Measurements from ENCODE around the gene ZNF652.

Gene ZNF652

DNA sequence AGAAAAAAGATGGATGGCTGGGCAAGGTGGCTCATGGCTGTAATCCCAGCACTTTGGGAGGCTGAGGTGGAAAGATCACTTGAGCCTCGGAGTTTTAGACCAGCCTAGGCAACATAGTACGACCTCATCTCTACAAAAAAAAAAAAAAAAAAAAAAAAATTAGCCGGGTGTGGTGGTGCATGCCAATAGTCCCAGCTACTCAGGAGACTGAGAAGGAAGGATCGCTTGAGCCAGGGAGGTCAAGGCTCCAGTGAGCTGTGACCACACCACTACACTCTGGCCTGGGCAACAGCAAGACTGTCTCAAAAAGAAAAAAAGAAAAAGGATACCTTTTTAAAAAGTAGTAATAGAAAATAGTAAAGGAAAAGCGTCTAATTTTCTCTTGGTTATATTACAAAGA, 20.7 kb downstream of the ZNF652 start:
- DNase-seq, result no peak

DNA sequence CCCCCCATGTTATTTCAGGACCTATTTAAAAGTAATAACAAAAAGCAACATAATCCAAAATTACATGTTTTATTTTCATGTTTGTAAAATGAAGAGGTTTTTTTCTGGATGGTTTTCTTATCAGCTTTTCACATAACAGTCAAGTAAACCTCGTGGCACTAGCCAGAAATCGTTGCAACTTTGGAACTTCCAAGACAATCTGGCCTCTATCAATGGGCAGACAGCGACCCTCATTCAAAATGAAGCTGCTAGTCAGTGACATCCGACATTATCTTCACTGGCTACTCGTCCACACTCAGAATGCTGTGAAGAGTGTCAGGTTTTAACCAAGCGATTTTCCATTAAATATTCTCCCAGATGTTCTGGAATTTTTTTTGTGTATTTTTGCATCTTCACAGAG, 22.7 kb downstream of the ZNF652 start:
- peak in 1 of 3 donors; percentile 24 for DNase-seq
- no peaks in the 10 kb centered on the region for H3K27me3 ChIP-seq (replicated peaks in 2 of 5; ENCODE audit: control insufficient read depth in 4 of 5, insufficient read depth in 5 of 5, low read length in 4 of 5)
- H3K27ac ChIP-seq (ENCODE audit: insufficient read depth in 1 of 2, low read depth in 1 of 2, low read length in 2 of 2, poor library complexity in 1 of 2, severe bottlenecking in 2 of 2), result no peak overlapping the region
- CTCF ChIA-PET, result interaction anchor here (0.6 to 3.8 kb wide), 5 partner anchors 19 to 48 kb away, joined by 3 to 17 read pairs (median 4); no protein-coding TSS in a partner anchor
- no peak overlapping the region for H3K4me3 ChIP-seq (ENCODE audit: control insufficient read depth in 1 of 7, extremely low read depth in 1 of 7, insufficient read depth in 4 of 7, low read depth in 2 of 7, low read length in 6 of 7)
- POLR2A ChIA-PET, result interaction anchor here (0.9 kb wide), 1 partner anchor 22 kb away, joined by 5 read pairs; no protein-coding TSS in a partner anchor
- peaks cover 0 to 3% (median 0%) of the 10 kb centered on the region in 4 experiments for H3K36me3 ChIP-seq (ENCODE audit: control insufficient read depth in 4 of 4, insufficient read depth in 4 of 4, low read length in 3 of 4)
- H3K4me1 ChIP-seq (ENCODE audit: control extremely low read depth in 1 of 4, control insufficient read depth in 4 of 4, insufficient read depth in 4 of 4, low read length in 3 of 4), result peaks cover 8 to 28% (median 15%) of the 10 kb centered on the region in 4 experiments
- H3K9me3 ChIP-seq (ENCODE audit: control extremely low read depth in 1 of 5, control insufficient read depth in 4 of 5, insufficient read depth in 2 of 5, low read depth in 1 of 5, low read length in 4 of 5), result no peaks in the 10 kb centered on the region
- WGBS (ENCODE audit: insufficient coverage), result 78% methylated on average over 6 of the region's 6 CpGs

More for the DNA sequence above, 20.7 kb downstream of the ZNF652 start:
- H3K4me3 ChIP-seq (ENCODE audit: control insufficient read depth in 1 of 7, extremely low read depth in 1 of 7, insufficient read depth in 4 of 7, low read depth in 2 of 7, low read length in 6 of 7), result no peak overlapping the region
- POLR2A ChIA-PET, result interaction anchor here (0.7 kb wide), 1 partner anchor 1079 kb away, joined by 4 read pairs; no protein-coding TSS in a partner anchor
- CTCF ChIA-PET, result interaction anchor here (0.7 to 3.8 kb wide), 4 partner anchors 16 to 27 kb away, joined by 3 to 17 read pairs (median 4); no protein-coding TSS in a partner anchor
- H3K9me3 ChIP-seq (ENCODE audit: control extremely low read depth in 1 of 5, control insufficient read depth in 4 of 5, insufficient read depth in 2 of 5, low read depth in 1 of 5, low read length in 4 of 5), result no peaks in the 10 kb centered on the region
- WGBS (ENCODE audit: insufficient coverage), result 100% methylated on average over 1 of the region's 5 CpGs
- no peaks in the 10 kb centered on the region for H3K27me3 ChIP-seq (replicated peaks in 2 of 5; ENCODE audit: control insufficient read depth in 4 of 5, insufficient read depth in 5 of 5, low read length in 4 of 5)
- no peak overlapping the region for H3K27ac ChIP-seq (ENCODE audit: insufficient read depth in 1 of 2, low read depth in 1 of 2, low read length in 2 of 2, poor library complexity in 1 of 2, severe bottlenecking in 2 of 2)
- peaks cover 0 to 3% (median 0%) of the 10 kb centered on the region in 4 experiments for H3K36me3 ChIP-seq (ENCODE audit: control insufficient read depth in 4 of 4, insufficient read depth in 4 of 4, low read length in 3 of 4)
- peaks cover 8 to 27% (median 20%) of the 10 kb centered on the region in 4 experiments for H3K4me1 ChIP-seq (ENCODE audit: control extremely low read depth in 1 of 4, control insufficient read depth in 4 of 4, insufficient read depth in 4 of 4, low read length in 3 of 4)

DNA sequence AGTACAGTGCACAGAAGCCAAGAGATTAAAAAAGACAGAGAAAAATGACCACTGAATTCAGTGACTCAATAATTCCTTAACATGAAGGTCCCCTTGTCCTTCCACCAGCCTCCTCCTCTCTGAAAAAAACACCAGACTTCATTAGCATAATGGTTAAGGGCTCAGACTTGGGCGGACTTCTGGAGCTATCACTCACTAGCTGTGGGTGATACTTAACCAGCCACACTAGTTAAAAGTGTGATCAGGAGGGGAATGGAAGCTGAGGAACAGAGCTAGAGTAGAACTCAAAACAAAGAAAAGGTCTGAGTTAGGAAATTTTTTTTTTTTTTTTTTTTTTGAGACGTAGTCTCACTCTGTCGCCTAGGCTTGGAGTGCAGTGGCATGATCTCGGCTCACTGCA, 23.2 kb downstream of the ZNF652 start:
- peak in 1 of 3 donors; percentile 17 for DNase-seq
- no CpG with 5 or more reads among the region's 4 CpGs for WGBS (ENCODE audit: insufficient coverage)
- Histone ChIP-seq H3K4me1 (ENCODE audit: control extremely low read depth in 1 of 4, control insufficient read depth in 4 of 4, insufficient read depth in 4 of 4, low read length in 3 of 4) (peaks cover 8 to 32% (median 17%) of the 10 kb centered on the region in 4 experiments), H3K27ac (ENCODE audit: insufficient read depth in 1 of 2, low read depth in 1 of 2, low read length in 2 of 2, poor library complexity in 1 of 2, severe bottlenecking in 2 of 2) (no peak overlapping the region), H3K4me3 (ENCODE audit: control insufficient read depth in 1 of 7, extremely low read depth in 1 of 7, insufficient read depth in 4 of 7, low read depth in 2 of 7, low read length in 6 of 7) (no peak overlapping the region), H3K36me3 (ENCODE audit: control insufficient read depth in 4 of 4, insufficient read depth in 4 of 4, low read length in 3 of 4) (peaks cover 0 to 3% (median 0%) of the 10 kb centered on the region in 4 experiments), H3K27me3 (replicated peaks in 2 of 5; ENCODE audit: control insufficient read depth in 4 of 5, insufficient read depth in 5 of 5, low read length in 4 of 5) (no peaks in the 10 kb centered on the region), H3K9me3 (ENCODE audit: control extremely low read depth in 1 of 5, control insufficient read depth in 4 of 5, insufficient read depth in 2 of 5, low read depth in 1 of 5, low read length in 4 of 5) (no peaks in the 10 kb centered on the region)
- ChIA-PET POLR2A (interaction anchor here (0.9 kb wide), 1 partner anchor 22 kb away, joined by 5 read pairs; no protein-coding TSS in a partner anchor), CTCF (interaction anchor here (0.7 to 3.8 kb wide), 5 partner anchors 9 to 27 kb away, joined by 3 to 17 read pairs (median 3); no protein-coding TSS in a partner anchor)

DNA sequence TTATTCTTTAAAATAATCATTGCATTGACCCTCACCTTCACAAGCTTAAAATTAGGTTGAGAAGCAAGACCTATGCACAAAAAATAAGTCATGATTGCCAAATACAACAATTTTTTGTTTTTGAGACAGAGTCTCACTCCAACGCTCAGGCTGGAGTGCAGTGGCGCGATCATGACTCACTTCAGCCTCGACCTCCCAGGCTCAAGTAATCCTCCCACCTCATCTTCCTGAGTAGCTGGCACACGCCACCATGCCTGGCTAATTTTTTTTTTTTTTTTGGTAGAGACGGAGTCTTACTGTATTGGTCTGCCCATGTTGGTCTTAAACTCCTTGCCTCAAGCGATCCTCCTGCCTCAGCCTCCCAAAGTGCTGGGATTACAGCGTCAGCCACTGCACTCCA, 24.2 kb downstream of the ZNF652 start:
- Histone ChIP-seq H3K9me3 (ENCODE audit: control extremely low read depth in 1 of 5, control insufficient read depth in 4 of 5, insufficient read depth in 2 of 5, low read depth in 1 of 5, low read length in 4 of 5) (no peaks in the 10 kb centered on the region), H3K36me3 (ENCODE audit: control insufficient read depth in 4 of 4, insufficient read depth in 4 of 4, low read length in 3 of 4) (peaks cover 0 to 3% (median 0%) of the 10 kb centered on the region in 4 experiments), H3K4me3 (ENCODE audit: control insufficient read depth in 1 of 7, extremely low read depth in 1 of 7, insufficient read depth in 4 of 7, low read depth in 2 of 7, low read length in 6 of 7) (no peak overlapping the region), H3K27ac (ENCODE audit: insufficient read depth in 1 of 2, low read depth in 1 of 2, low read length in 2 of 2, poor library complexity in 1 of 2, severe bottlenecking in 2 of 2) (no peak overlapping the region), H3K27me3 (replicated peaks in 2 of 5; ENCODE audit: control insufficient read depth in 4 of 5, insufficient read depth in 5 of 5, low read length in 4 of 5) (no peaks in the 10 kb centered on the region), H3K4me1 (ENCODE audit: control extremely low read depth in 1 of 4, control insufficient read depth in 4 of 4, insufficient read depth in 4 of 4, low read length in 3 of 4) (peaks cover under 1 to 26% (median 8%) of the 10 kb centered on the region in 4 experiments)
- CTCF ChIA-PET, result interaction anchor here (1.4 to 1.7 kb wide), 2 partner anchors 13 to 30 kb away, joined by 4 to 5 read pairs; no protein-coding TSS in a partner anchor
- peak in 1 of 3 donors; percentile 19 for DNase-seq
- POLR2A ChIA-PET, result no interaction called here
- 96% methylated on average over 4 of the region's 8 CpGs for WGBS (ENCODE audit: insufficient coverage)

DNA sequence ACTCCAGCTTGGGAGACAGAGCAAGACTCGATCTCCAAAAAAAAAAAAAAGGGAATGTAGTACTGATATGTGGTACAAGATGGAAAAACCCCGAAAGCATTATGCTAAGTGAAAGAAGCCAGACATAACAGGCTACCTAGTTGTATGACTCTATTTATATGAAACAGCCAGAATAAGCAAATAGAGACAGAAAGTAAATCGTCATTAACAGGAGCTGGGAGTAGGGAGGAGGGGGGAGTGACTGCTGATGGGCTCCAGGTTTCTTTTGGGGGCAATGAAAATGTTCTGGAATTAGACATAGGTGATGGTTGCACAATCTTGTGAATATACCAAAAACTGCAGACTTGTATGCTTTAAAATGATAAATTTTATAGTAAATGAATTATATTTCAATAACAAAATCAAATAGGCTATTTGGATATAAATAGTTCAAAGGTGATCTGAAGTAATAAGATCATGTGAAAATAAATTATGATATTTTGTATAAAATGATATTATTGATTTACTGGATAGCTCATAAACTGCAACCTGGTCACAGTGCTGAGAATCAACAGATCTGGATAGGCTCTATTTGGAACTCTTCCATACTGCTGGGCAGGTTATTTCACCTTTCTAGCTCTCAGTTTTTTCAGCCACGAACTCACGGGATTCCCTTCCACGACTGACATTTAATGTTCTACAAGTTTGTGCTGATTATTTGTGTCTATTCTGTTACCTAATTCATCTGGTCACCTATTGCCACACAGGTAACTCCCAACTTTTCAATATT, 27.1 kb downstream of the ZNF652 start:
- Histone ChIP-seq H3K27ac (ENCODE audit: insufficient read depth in 1 of 2, low read depth in 1 of 2, low read length in 2 of 2, poor library complexity in 1 of 2, severe bottlenecking in 2 of 2) (peak overlapping the region in 1 of 2 experiments; percentile 5), H3K4me3 (ENCODE audit: control insufficient read depth in 1 of 7, extremely low read depth in 1 of 7, insufficient read depth in 4 of 7, low read depth in 2 of 7, low read length in 6 of 7) (no peak overlapping the region), H3K36me3 (ENCODE audit: control insufficient read depth in 4 of 4, insufficient read depth in 4 of 4, low read length in 3 of 4) (peaks cover 0 to 3% (median 0%) of the 10 kb centered on the region in 4 experiments), H3K9me3 (ENCODE audit: control extremely low read depth in 1 of 5, control insufficient read depth in 4 of 5, insufficient read depth in 2 of 5, low read depth in 1 of 5, low read length in 4 of 5) (no peaks in the 10 kb centered on the region), H3K27me3 (replicated peaks in 2 of 5; ENCODE audit: control insufficient read depth in 4 of 5, insufficient read depth in 5 of 5, low read length in 4 of 5) (no peaks in the 10 kb centered on the region), H3K4me1 (ENCODE audit: control extremely low read depth in 1 of 4, control insufficient read depth in 4 of 4, insufficient read depth in 4 of 4, low read length in 3 of 4) (peaks cover 0 to 20% (median 2%) of the 10 kb centered on the region in 4 experiments)
- no peak for DNase-seq
- ChIA-PET POLR2A (no interaction called here), CTCF (interaction anchor here (1.6 to 1.9 kb wide), 4 partner anchors 19 to 62 kb away, joined by 4 to 8 read pairs (median 6); no protein-coding TSS in a partner anchor)
- 90% methylated on average over 1 of the region's 6 CpGs for WGBS (ENCODE audit: insufficient coverage)

DNA sequence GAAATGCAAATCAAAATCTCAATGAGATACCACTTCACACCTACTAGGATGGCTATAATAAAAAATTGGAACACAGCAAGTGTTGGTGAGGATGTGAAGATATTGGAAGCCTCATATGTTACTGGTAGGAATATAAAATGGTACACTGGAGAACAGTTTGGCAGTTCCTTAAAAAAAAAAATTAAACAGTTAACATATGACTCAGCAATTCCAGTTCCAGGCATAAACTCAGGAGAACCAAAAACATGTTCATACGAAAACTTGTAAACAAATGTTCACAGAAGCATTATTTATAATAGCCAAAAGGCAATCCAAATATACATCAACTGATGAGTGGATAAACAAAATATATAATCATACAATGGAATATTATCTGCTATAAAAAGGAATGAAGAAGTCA, 28.2 kb downstream of the ZNF652 start:
- Histone ChIP-seq H3K4me1 (ENCODE audit: control extremely low read depth in 1 of 4, control insufficient read depth in 4 of 4, insufficient read depth in 4 of 4, low read length in 3 of 4) (peaks cover 0 to 20% (median 5%) of the 10 kb centered on the region in 4 experiments), H3K36me3 (ENCODE audit: control insufficient read depth in 4 of 4, insufficient read depth in 4 of 4, low read length in 3 of 4) (peaks cover 0 to 3% (median 0%) of the 10 kb centered on the region in 4 experiments), H3K27me3 (replicated peaks in 2 of 5; ENCODE audit: control insufficient read depth in 4 of 5, insufficient read depth in 5 of 5, low read length in 4 of 5) (no peaks in the 10 kb centered on the region), H3K4me3 (ENCODE audit: control insufficient read depth in 1 of 7, extremely low read depth in 1 of 7, insufficient read depth in 4 of 7, low read depth in 2 of 7, low read length in 6 of 7) (no peak overlapping the region), H3K9me3 (ENCODE audit: control extremely low read depth in 1 of 5, control insufficient read depth in 4 of 5, insufficient read depth in 2 of 5, low read depth in 1 of 5, low read length in 4 of 5) (peaks cover 0 to 1% (median 0%) of the 10 kb centered on the region in 5 experiments), H3K27ac (ENCODE audit: insufficient read depth in 1 of 2, low read depth in 1 of 2, low read length in 2 of 2, poor library complexity in 1 of 2, severe bottlenecking in 2 of 2) (no peak overlapping the region)
- no CpG with 5 or more reads among the region's 1 CpG for WGBS (ENCODE audit: insufficient coverage)
- CTCF ChIA-PET, result interaction anchor here (1.6 to 1.9 kb wide), 2 partner anchors 18 to 31 kb away, joined by 4 to 7 read pairs; no protein-coding TSS in a partner anchor
- peak in 2 of 3 donors; percentile 57 to 67 for DNase-seq
- POLR2A ChIA-PET, result no interaction called here
